Measurements from ENCODE around the gene ADCY4.

Gene ADCY4

DNA sequence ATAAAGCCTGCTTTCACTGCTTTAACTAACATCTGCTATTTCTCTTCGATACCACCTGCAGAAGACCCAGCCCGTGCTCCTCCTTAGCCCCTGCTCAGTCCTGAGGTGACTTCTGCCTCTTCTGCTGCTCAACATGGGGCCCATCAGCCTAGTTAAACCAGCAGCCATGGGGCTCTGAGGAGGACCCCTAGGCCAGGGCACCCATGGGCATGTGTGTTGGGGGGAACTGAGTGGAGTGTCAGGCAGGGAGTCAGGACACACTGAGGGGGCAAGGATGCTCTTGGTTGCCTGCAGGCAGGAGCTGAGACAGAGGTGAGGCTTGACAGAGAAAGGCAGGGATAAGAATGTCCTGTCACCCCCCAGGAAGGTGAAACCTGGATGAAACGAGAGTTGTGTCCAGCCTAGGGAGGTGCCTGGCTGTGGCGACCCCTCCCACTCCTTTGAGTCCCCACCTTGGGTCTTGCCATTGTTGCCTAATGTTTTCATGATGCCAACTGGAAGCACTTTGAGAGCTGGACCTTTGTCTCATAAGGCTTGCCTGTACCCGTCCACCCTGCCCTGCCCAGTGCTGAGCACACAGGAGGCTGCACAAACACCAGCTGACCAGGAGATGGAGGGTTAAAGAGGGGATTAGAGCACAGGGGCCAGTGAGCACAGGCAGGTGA lies 50.9 kb downstream of the ADCY4 start:
- TF ChIP-seq ZFX (IDR thresholded peaks at IDR 0.05) (no peak), CTCF (conservative IDR thresholded peaks at IDR 0.05) (no peak)
- no peak overlapping the region for H3K27ac ChIP-seq

DNA sequence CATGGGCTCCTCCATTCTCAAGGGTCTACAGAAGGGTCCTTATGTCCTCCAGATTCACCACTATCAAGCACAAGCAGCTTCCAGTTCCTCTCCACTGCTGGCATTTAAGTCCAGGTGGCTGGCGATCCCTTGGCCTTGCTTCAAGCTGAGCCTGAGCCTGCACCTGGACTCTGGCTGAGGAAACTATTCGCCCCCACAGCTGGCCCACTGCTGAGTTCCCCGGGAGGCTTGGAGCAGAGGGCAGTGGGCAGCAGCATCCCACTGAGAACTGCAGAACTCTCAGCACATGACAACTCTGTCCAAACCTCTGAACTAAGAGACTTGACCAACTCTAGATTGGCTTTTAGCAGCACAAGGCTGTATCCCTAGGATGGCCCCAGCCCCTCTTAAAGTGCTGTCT lies 52.1 kb downstream of the ADCY4 start:
- no peak overlapping the region for H3K27ac ChIP-seq
- no peak for TF ChIP-seq ZFX (IDR thresholded peaks at IDR 0.05)
- TF ChIP-seq CTCF (conservative IDR thresholded peaks at IDR 0.05): no peak

DNA sequence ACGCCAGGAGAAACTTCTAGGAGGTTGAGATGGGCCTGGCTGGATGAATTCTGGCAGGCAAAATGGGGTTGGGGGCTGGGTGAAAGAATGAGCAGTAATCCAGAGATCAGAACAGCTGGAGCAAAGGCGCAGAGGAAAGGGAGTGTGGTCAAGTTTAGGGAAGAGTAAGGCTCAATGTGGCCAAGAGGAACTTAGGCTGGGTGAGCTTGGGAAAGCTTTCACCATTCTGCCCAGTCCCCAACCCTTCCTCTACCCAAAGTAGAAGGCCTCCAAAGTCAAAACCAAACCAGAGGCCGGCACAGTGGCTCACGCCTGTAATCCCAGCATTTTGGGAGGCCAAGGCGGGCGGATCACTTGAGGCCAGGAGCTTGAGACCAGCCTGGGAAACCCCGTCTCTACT lies 53.2 kb downstream of the ADCY4 start:
- TF ChIP-seq ZFX (IDR thresholded peaks at IDR 0.05): no peak
- TF ChIP-seq CTCF (conservative IDR thresholded peaks at IDR 0.05): no peak
- H3K27ac ChIP-seq: no peak overlapping the region

- TF ChIP-seq CTCF (conservative IDR thresholded peaks at IDR 0.05) (no peak), ZFX (IDR thresholded peaks at IDR 0.05) (no peak)
- H3K27ac ChIP-seq: no peak overlapping the region
Measured at GRCh38 chr14:24280797-24281460, 53.9 kb downstream of the ADCY4 start.

DNA sequence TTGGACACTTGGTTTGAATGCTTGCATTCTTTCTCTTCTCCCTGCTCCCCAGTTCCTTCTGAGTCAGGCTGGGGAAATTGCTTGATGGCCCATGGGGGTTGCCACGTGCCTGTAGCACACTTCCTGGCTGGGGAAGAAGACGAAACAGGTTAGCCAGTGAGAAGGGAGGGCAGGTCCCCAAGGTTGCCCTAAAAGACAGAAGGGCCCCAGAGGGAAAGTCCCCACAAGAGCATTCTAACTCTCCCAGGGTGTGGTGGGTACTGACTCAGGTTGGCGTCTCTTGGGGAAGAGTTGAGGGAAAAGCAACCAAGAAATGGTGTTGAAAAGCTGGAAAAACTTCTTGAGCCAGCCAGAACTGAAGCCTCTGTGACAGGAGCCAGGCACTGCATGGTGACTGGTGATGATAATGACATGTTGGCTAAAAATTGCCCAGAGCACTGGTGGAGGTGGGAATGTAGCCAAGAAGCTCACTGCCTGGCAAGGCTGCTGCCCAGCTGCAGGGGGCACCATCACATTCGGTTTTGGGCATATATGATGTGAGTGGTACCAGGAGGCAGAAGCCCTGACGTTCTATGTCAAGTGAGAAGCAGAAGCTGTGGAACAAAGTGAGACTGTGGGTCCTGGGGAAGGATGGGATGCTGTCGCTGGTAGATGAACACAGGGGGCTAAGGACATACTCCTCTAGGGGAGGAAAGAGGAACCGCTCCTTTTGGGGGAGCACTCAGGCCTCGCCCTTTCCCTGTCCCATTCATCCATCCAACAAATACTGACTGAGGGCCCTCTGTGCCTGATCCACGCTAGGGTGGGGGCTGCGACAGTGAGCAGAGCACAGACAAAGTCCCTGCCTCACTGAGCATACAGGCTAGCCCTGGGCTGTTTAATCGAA lies 55.3 kb downstream of the ADCY4 start:
- TF ChIP-seq CTCF (conservative IDR thresholded peaks at IDR 0.05) (no peak; the same call in 1 of the 2 replicates), ZFX (IDR thresholded peaks at IDR 0.05) (no peak)
- H3K27ac ChIP-seq: no peak overlapping the region

DNA sequence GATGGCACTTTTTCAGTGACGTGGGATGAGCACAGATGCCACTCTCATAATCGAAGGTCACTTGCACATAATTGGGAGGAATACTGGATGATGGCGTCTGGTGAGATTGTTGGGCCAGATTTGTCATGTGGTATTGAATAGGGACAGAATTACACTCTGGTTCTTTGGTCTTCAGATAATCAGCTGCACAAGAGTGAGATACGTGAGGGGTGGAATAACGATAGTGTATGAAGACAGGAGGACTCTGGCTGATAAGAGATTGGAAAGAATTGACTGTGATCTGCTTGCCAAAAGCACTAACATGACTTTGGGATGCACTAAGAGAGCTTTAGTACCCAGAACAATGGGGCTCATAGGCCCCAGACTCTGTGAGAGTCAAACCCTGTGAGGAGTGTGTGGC lies 56.4 kb downstream of the ADCY4 start:
- no peak overlapping the region for H3K27ac ChIP-seq
- TF ChIP-seq ZFX (IDR thresholded peaks at IDR 0.05) (no peak), CTCF (conservative IDR thresholded peaks at IDR 0.05) (no peak)
